GM12878 (cell line): ENCODE results near the gene PSME3.

Experiments
- ETV6 ChIP-seq, 2 experiments: fragments of 450-650 bp in 1 of 2; IDR thresholded peaks in 1 of 2; conservative IDR thresholded peaks in 1 of 2; 2 replicates each; pipeline ENCODE4 v1.6.1; 2014; ENCODE audit warnings: antibody characterized with exemption in 1 of 2, borderline replicate concordance in 1 of 2, low read depth in 1 of 2, mild to moderate bottlenecking in 1 of 2, moderate library complexity in 1 of 2
- EZH2 ChIP-seq: IDR thresholded peaks from 2 replicates; pipeline ENCODE4 v1.6.1; 2012; ENCODE audit warnings: low read depth, mild to moderate bottlenecking, control low read depth, inconsistent platforms, low read length, borderline replicate concordance; ENCODE audit not compliant: control insufficient read depth
- FOS ChIP-seq: IDR thresholded peaks from 3 replicates; pipeline ENCODE4 v1.6.1; 2011; ENCODE audit warnings: borderline replicate concordance; ENCODE audit not compliant: insufficient read length; ENCODE audit errors: extremely low read depth
- FOXM1 ChIP-seq: IDR thresholded peaks from 2 replicates; pipeline ENCODE4 v1.6.1; 2012; ENCODE audit warnings: low read depth, mild to moderate bottlenecking, inconsistent platforms, low read length, moderate library complexity
- HDAC2 ChIP-seq: fragments of 200-600 bp; sonication (generic); IDR thresholded peaks from 2 replicates; pipeline ENCODE4 v1.6.1; 2017
- TARDBP ChIP-seq: IDR thresholded peaks from 2 replicates; pipeline ENCODE4 v1.6.1; 2016; ENCODE audit warnings: borderline replicate concordance
- YY1 ChIP-seq: IDR thresholded peaks from 2 replicates; pipeline ENCODE4 v1.6.1; 2011; ENCODE audit warnings: low read depth, mild to moderate bottlenecking, low read length
- TF ChIP-seq, protein P1 (sequence below), 3 experiments: IDR thresholded peaks in 2 of 3; conservative IDR thresholded peaks in 1 of 3; 2 replicates each; pipeline ENCODE4 v1.5.1; 2011; ENCODE audit warnings: low read depth in 3 of 3, low read length in 3 of 3, mild to moderate bottlenecking in 3 of 3, control low read depth in 2 of 3, moderate library complexity in 2 of 3, inconsistent platforms in 1 of 3, mixed read lengths in 1 of 3; ENCODE audit not compliant: control insufficient read depth in 2 of 3, insufficient read depth in 1 of 3; ENCODE audit errors: extremely low read depth in 1 of 3

DNA sequence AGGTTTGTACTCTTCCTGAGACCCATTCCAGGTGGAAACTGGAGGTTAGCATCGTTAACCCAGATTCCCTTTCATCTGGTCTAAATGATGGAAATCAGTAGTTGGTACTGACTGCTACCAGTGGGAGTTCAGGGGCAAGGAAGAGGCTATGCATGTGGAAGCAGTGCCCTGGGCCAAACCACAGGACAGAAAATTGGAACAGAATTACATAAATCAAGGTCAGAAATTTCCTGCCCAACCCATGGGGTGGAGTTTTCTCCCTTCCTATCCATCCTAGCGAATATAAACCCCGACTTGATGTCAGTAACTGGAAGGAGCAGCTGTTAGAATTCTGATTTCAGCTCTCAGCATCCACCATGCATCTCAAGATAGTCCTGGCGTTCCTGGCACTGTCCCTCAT is 11.1 kb downstream of the PSME3 start, which contains the start of gene AOC2:
- TF ChIP-seq YY1 (no peak), FOS (no peak), FOXM1 (no peak), TARDBP (no peak), ETV6 (conservative IDR thresholded peaks at IDR 0.05 in 1 of 2, IDR thresholded peaks at IDR 0.05 in 1 of 2; ENCODE audit: borderline replicate concordance in 1 of 2, low read depth in 1 of 2) (no peak), HDAC2 (no peak), EZH2 (no peak)
- TF ChIP-seq, protein P1, sequence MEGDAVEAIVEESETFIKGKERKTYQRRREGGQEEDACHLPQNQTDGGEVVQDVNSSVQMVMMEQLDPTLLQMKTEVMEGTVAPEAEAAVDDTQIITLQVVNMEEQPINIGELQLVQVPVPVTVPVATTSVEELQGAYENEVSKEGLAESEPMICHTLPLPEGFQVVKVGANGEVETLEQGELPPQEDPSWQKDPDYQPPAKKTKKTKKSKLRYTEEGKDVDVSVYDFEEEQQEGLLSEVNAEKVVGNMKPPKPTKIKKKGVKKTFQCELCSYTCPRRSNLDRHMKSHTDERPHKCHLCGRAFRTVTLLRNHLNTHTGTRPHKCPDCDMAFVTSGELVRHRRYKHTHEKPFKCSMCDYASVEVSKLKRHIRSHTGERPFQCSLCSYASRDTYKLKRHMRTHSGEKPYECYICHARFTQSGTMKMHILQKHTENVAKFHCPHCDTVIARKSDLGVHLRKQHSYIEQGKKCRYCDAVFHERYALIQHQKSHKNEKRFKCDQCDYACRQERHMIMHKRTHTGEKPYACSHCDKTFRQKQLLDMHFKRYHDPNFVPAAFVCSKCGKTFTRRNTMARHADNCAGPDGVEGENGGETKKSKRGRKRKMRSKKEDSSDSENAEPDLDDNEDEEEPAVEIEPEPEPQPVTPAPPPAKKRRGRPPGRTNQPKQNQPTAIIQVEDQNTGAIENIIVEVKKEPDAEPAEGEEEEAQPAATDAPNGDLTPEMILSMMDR (IDR thresholded peaks at IDR 0.05 in 2 of 3, conservative IDR thresholded peaks at IDR 0.05 in 1 of 3; ENCODE audit: control insufficient read depth in 2 of 3, extremely low read depth in 1 of 3, insufficient read depth in 1 of 3, low read depth in 3 of 3, low read length in 3 of 3), result no peak
